ENCODE measurements around the gene ALPK3. TPM values are rescaled to one million over a fixed set of nuclear protein-coding genes. Genes with fewer than 3 reads are reported as not detected.

ALPK3 gene
- total and polyA plus RNA-seq, 9 of the 15 experiments (the other 6 are each of a cell fraction or from before 2014, with no cell fraction given) = 0.04 to 1.0 (median 0.07) TPM; not detected in 2

- POLR2A ChIA-PET = interaction anchor here (1.2 kb wide), 1 partner anchor 148 kb away, joined by 3 read pairs; no protein-coding TSS in a partner anchor
- Histone ChIP-seq H3K4me1 (replicated peaks in 1 of 2; ENCODE audit: control insufficient read depth in 2 of 2, insufficient read depth in 2 of 2, low read length in 2 of 2) (peaks cover 15 to 16% of the 10 kb centered on the region in 2 experiments; a peak in 4 of 5 replicates), H3K27me3 (ENCODE audit: control insufficient read depth in 2 of 2, insufficient read depth in 2 of 2, low read length in 2 of 2) (peaks cover 0 to 4% of the 10 kb centered on the region in 2 experiments; a peak in 2 of 5 replicates), H3K4me3 (no peak overlapping the region), H3K79me2 (ENCODE audit: control insufficient read depth, insufficient read depth, low read length) (no peaks in the 10 kb centered on the region), H3K9ac (ENCODE audit: insufficient read depth in 1 of 2, low read depth in 2 of 2, low read length in 2 of 2) (peak overlapping the region in 1 of 2 experiments; percentile 19; a peak in 1 of 4 replicates), H4K20me1 (replicated peaks; ENCODE audit: control insufficient read depth, insufficient read depth, low read length) (no peaks in the 10 kb centered on the region), H3K9me3 (replicated peaks; ENCODE audit: control insufficient read depth, insufficient read depth, low read depth, low read length) (no peaks in the 10 kb centered on the region), H3K4me2 (ENCODE audit: insufficient read depth, low read length) (no peak overlapping the region), H3K9me1 (ENCODE audit: control insufficient read depth, insufficient read depth, low read length) (no peaks in the 10 kb centered on the region), H3K36me3 (ENCODE audit: control insufficient read depth, insufficient read depth, low read length) (no peaks in the 10 kb centered on the region), H2AFZ (ENCODE audit: low read depth, low read length) (no peak overlapping the region), H3K27ac (ENCODE audit: extremely low read depth, low read depth, low read length) (no peak overlapping the region)
- WGBS (ENCODE audit: insufficient coverage, low coverage, missing lambda C conversion rate) = 26% methylated on average over 5 of the region's 5 CpGs
- intact Hi-C loops (cut with micrococcal nuclease) = no loop called here
- ATAC-seq (no peak; the same call in 2 of the 3 replicates), FAIRE-seq (no peak), DNase-seq (ENCODE audit: extremely low read depth in 1 of 4, low spot score in 3 of 4) (no peak)
- in situ Hi-C loops (cut with MboI) = loop anchor here (5.0 kb wide), 1 partner anchor 87 kb away; no protein-coding TSS in a partner anchor
- TF ChIP-seq ZNF780A (CRISPR knock-in tag; IDR thresholded peaks at IDR 0.05) = no peak
- no peak for TF ChIP-seq ZNF311 (CRISPR knock-in tag; IDR thresholded peaks at IDR 0.05)
- TF ChIP-seq RUNX1 (IDR thresholded peaks at IDR 0.05; ENCODE audit: low read depth) = no peak
- no peak for TF ChIP-seq MEIS2 (IDR thresholded peaks at IDR 0.05; ENCODE audit: partially characterized antibody)
- no peak for TF ChIP-seq SAFB (IDR thresholded peaks at IDR 0.05; ENCODE audit: borderline replicate concordance, low read depth, low read length)
- TF ChIP-seq HNRNPLL (IDR thresholded peaks at IDR 0.05; ENCODE audit: low read depth, low read length, poor library complexity, severe bottlenecking) = no peak
- no peak for TF ChIP-seq ZMIZ1 (IDR thresholded peaks at IDR 0.05; ENCODE audit: low read depth in 2 of 2, low read length in 2 of 2)
- no peak for TF ChIP-seq RFX1 (IDR thresholded peaks at IDR 0.05)
- TF ChIP-seq ZBED1 (IDR thresholded peaks at IDR 0.05) = no peak
- no peak for TF ChIP-seq MAFF (IDR thresholded peaks at IDR 0.05; ENCODE audit: low read length)
- no peak for TF ChIP-seq HDAC1 (IDR thresholded peaks at IDR 0.05)
- no peak for TF ChIP-seq THRAP3 (IDR thresholded peaks at IDR 0.05; ENCODE audit: borderline replicate concordance)
- CTCF ChIA-PET (ENCODE audit: low intra/inter-chr PET ratio) = no interaction called here
- BruUV-seq (replicated peaks) = no TSS peak
Observed at GRCh38 chr15:84834969-84835368, 17.8 kb downstream of the ALPK3 start.

Measured in K562 (cell line).